ENCODE measurements around the gene CD55. TPM values are rescaled to one million over a fixed set of nuclear protein-coding genes. Genes with fewer than 3 reads are reported as not detected.

CD55 gene
- total RNA-seq, 2 experiments from 2014 or later, result 103 TPM

GRCh38 chr1:207321790-207322645 is 540 bp downstream of the CD55 start:
- CTCF ChIA-PET, result interaction anchor here (0.6 to 2.2 kb wide), 8 partner anchors 10 to 267 kb away, joined by 3 to 10 read pairs (median 3); no protein-coding TSS in a partner anchor

GRCh38 chr1:207323425-207324225 is 2.1 kb downstream of the CD55 start:
- CTCF ChIA-PET, result no interaction called here
- POLR2A ChIA-PET, result no interaction called here

More at GRCh38 chr1:207321790-207322645, 540 bp downstream of the CD55 start:
- POLR2A ChIA-PET, result interaction anchor here (0.8 to 2.2 kb wide), 6 partner anchors 8 to 269 kb away, joined by 3 to 35 read pairs (median 7); partner anchors contain the start of gene PFKFB2

GRCh38 chr1:207328004-207328403 is 6.5 kb downstream of the CD55 start:
- CTCF ChIA-PET, result no interaction called here
- POLR2A ChIA-PET, result no interaction called here

- CTCF ChIA-PET, result no interaction called here
These were observed 7.5 kb downstream of the CD55 start for GRCh38 chr1:207328908-207329440.

GRCh38 chr1:207329469-207329868 is 8.0 kb downstream of the CD55 start:
- ChIA-PET CTCF (no interaction called here), POLR2A (interaction anchor here (1.0 kb wide), 1 partner anchor 8 kb away, joined by 3 read pairs; the partner anchor contains the start of gene CD55)

More at GRCh38 chr1:207328908-207329440, 7.5 kb downstream of the CD55 start:
- POLR2A ChIA-PET, result no interaction called here

- POLR2A ChIA-PET, result interaction anchor here (1.0 kb wide), 1 partner anchor 9 kb away, joined by 3 read pairs; the partner anchor contains the start of gene CD55
These were observed 8.7 kb downstream of the CD55 start for GRCh38 chr1:207330011-207330710.

GRCh38 chr1:207331354-207332313 is 10.2 kb downstream of the CD55 start:
- ChIA-PET CTCF (no interaction called here), POLR2A (no interaction called here)

More at GRCh38 chr1:207330011-207330710, 8.7 kb downstream of the CD55 start:
- CTCF ChIA-PET, result no interaction called here

- CTCF ChIA-PET, result no interaction called here
- POLR2A ChIA-PET, result no interaction called here
These were observed 11.6 kb downstream of the CD55 start for GRCh38 chr1:207333009-207333600.

GRCh38 chr1:207333620-207334019 is 12.1 kb downstream of the CD55 start:
- CTCF ChIA-PET, result no interaction called here
- POLR2A ChIA-PET, result no interaction called here

- ChIA-PET CTCF (interaction anchor here (0.6 kb wide), 1 partner anchor 61 kb away, joined by 6 read pairs; no protein-coding TSS in a partner anchor), POLR2A (interaction anchor here (2.9 kb wide), 1 partner anchor 12 kb away, joined by 35 read pairs; the partner anchor contains the start of gene CD55)
These were observed 12.9 kb downstream of the CD55 start for GRCh38 chr1:207334337-207334736.

GRCh38 chr1:207335138-207335537 is 13.7 kb downstream of the CD55 start:
- POLR2A ChIA-PET, result interaction anchor here (2.9 kb wide), 1 partner anchor 13 kb away, joined by 35 read pairs; the partner anchor contains the start of gene CD55
- CTCF ChIA-PET, result interaction anchor here (0.6 kb wide), 1 partner anchor 62 kb away, joined by 6 read pairs; no protein-coding TSS in a partner anchor

GRCh38 chr1:207335695-207336363 is 14.4 kb downstream of the CD55 start:
- CTCF ChIA-PET, result interaction anchor here (0.9 to 1.7 kb wide), 6 partner anchors 14 to 238 kb away, joined by 3 to 10 read pairs (median 4); partner anchors contain the start of gene CD55

GRCh38 chr1:207336559-207337467 is 15.3 kb downstream of the CD55 start:
- ChIA-PET CTCF (interaction anchor here (0.9 to 1.7 kb wide), 7 partner anchors 15 to 239 kb away, joined by 3 to 10 read pairs (median 4); partner anchors contain the start of gene CD55), POLR2A (interaction anchor here (1.0 to 2.9 kb wide), 4 partner anchors 15 to 34 kb away, joined by 3 to 35 read pairs (median 8); partner anchors contain the start of gene CD55)

More at GRCh38 chr1:207335695-207336363, 14.4 kb downstream of the CD55 start:
- POLR2A ChIA-PET, result interaction anchor here (1.3 to 2.9 kb wide), 2 partner anchors 14 to 35 kb away, joined by 8 to 35 read pairs; partner anchors contain the start of gene CD55

GRCh38 chr1:207342332-207342731 is 20.9 kb downstream of the CD55 start:
- CTCF ChIA-PET, result no interaction called here

GRCh38 chr1:207343675-207344074 is 22.2 kb downstream of the CD55 start:
- ChIA-PET CTCF (no interaction called here), POLR2A (no interaction called here)

More at GRCh38 chr1:207342332-207342731, 20.9 kb downstream of the CD55 start:
- POLR2A ChIA-PET, result no interaction called here

GRCh38 chr1:207344221-207344620 is 22.7 kb downstream of the CD55 start:
- ChIA-PET CTCF (no interaction called here), POLR2A (no interaction called here)
